GM19397 (cell line): Measurements from ENCODE around the gene ERCC1.
A peak's percentile ranks its signal among the peaks of the same experiment; 100 is the strongest.

Experiments used
- ATAC-seq: cut with Tn5 transposase; IDR thresholded peaks from one replicate; pipeline ENCODE4 v1.9.1; 2021; ENCODE audit warnings: mild to moderate bottlenecking, moderate library complexity; ENCODE audit not compliant: unreplicated experiment

Gene ERCC1

GRCh38 chr19:45406226-45407090 lies 17.3 kb downstream of the ERCC1 start, which contains the start of gene POLR1G:
TSS of gene POLR1G (plus strand) at chr19:45406644. CDS start at chr19:45406697, 53 bp downstream.
- peak; percentile 61 for ATAC-seq

- peak; percentile 52 for ATAC-seq
Observed at GRCh38 chr19:45405435-45406225, 18.1 kb downstream of the ERCC1 start.

- peak; percentile 16 for ATAC-seq
Observed at GRCh38 chr19:45404557-45405434, 18.9 kb downstream of the ERCC1 start, which contains the start of gene PPP1R13L. TSS of gene PPP1R13L (minus strand) at chr19:45405069. CDS start at chr19:45398318, 6,751 bp downstream.

GRCh38 chr19:45403781-45404556 lies 19.7 kb downstream of the ERCC1 start:
- no peak for ATAC-seq

- ATAC-seq: no peak
Observed at GRCh38 chr19:45403272-45403671, 20.4 kb downstream of the ERCC1 start.

GRCh38 chr19:45402298-45403061 lies 21.2 kb downstream of the ERCC1 start:
- no peak for ATAC-seq

- ATAC-seq: no peak
Observed at GRCh38 chr19:45401815-45402214, 21.9 kb downstream of the ERCC1 start.

- ATAC-seq: no peak
Observed at GRCh38 chr19:45400192-45400591, 23.5 kb downstream of the ERCC1 start.

- no peak for ATAC-seq
Observed at GRCh38 chr19:45395821-45396617, 27.7 kb downstream of the ERCC1 start.

- no peak for ATAC-seq
Observed at GRCh38 chr19:45391871-45392665, 31.6 kb downstream of the ERCC1 start.

GRCh38 chr19:45391346-45391745 lies 32.4 kb downstream of the ERCC1 start:
- no peak for ATAC-seq

- ATAC-seq: no peak
Observed at GRCh38 chr19:45385392-45386221, 38.1 kb downstream of the ERCC1 start.

- ATAC-seq: no peak
Observed at GRCh38 chr19:45382426-45382825, 41.3 kb downstream of the ERCC1 start.

- ATAC-seq: no peak
Observed at GRCh38 chr19:45380107-45380506, 43.6 kb downstream of the ERCC1 start.

GRCh38 chr19:45376045-45376724 lies 47.5 kb downstream of the ERCC1 start:
- ATAC-seq: no peak
